ENCODE results near the gene PRIMA1. TPM values are rescaled to one million over a fixed set of nuclear protein-coding genes. Genes with fewer than 3 reads are reported as not detected.

Gene PRIMA1
- polyA plus RNA-seq, 3 donors = not detected

GRCh38 chr14:93794756-93795155 lies 6.5 kb upstream of the PRIMA1 start:
- intact Hi-C loops (cut with micrococcal nuclease) = no loop called here
- H3K4me1 Mint-ChIP-seq = no peaks in the 10 kb centered on the region
- no peaks in the 10 kb centered on the region for H3K36me3 ChIP-seq (replicated peaks in 1 of 2; ENCODE audit: control insufficient read depth in 1 of 2, insufficient read depth in 2 of 2, low read length in 2 of 2)
- H3K9me3 Mint-ChIP-seq = peaks cover 0 to 6% (median 1%) of the 10 kb centered on the region in 7 donors
- no peak overlapping the region for H3K27ac Mint-ChIP-seq
- H3K79me2 ChIP-seq (ENCODE audit: insufficient read depth, low read length) = no peaks in the 10 kb centered on the region
- TF ChIP-seq CTCF (IDR thresholded peaks at IDR 0.05) = no peak
- no peak overlapping the region for H2AFZ ChIP-seq (ENCODE audit: insufficient read depth, low read depth, low read length, poor library complexity, severe bottlenecking)
- peaks cover 0 to 9% of the 10 kb centered on the region in 2 donors for H3K9me3 ChIP-seq (replicated peaks in 1 of 2; ENCODE audit: control insufficient read depth in 1 of 2, insufficient read depth in 1 of 2, low read length in 2 of 2)
- no peaks in the 10 kb centered on the region for H3K36me3 Mint-ChIP-seq
- H3K27ac ChIP-seq (ENCODE audit: low read depth in 1 of 2, low read length in 2 of 2) = no peak overlapping the region
- no peak for DNase-seq
- H3K4me1 ChIP-seq (ENCODE audit: control insufficient read depth in 1 of 2, insufficient read depth in 2 of 2, low read length in 2 of 2) = no peaks in the 10 kb centered on the region
- H3K9ac ChIP-seq (ENCODE audit: insufficient read depth, low read length, poor library complexity, severe bottlenecking) = no peak overlapping the region
- H3K4me3 Mint-ChIP-seq = no peak overlapping the region
- peaks cover 11 to 12% of the 10 kb centered on the region in 2 donors for H3K27me3 ChIP-seq (ENCODE audit: control insufficient read depth in 2 of 2, insufficient read depth in 2 of 2, low read length in 2 of 2)
- H3K4me3 ChIP-seq (replicated peaks in 1 of 3; ENCODE audit: low read depth in 2 of 3, low read length in 3 of 3) = no peak overlapping the region
- no peak overlapping the region for H3K4me2 ChIP-seq (replicated peaks; ENCODE audit: extremely low read depth, low read length, poor library complexity, severe bottlenecking)
- WGBS (ENCODE audit: insufficient coverage) = 92% methylated on average over 3 of the region's 5 CpGs
- H4K20me1 ChIP-seq (ENCODE audit: insufficient read depth, low read length) = no peaks in the 10 kb centered on the region
- H3K27me3 Mint-ChIP-seq (ENCODE audit: low read depth in 3 of 3) = peaks cover 22 to 30% (median 22%) of the 10 kb centered on the region in 3 donors

GRCh38 chr14:93793555-93794324 lies 5.5 kb upstream of the PRIMA1 start:
- H3K9me3 Mint-ChIP-seq = peaks cover 0 to 8% (median 1%) of the 10 kb centered on the region in 7 donors
- no peak overlapping the region for H2AFZ ChIP-seq (ENCODE audit: insufficient read depth, low read depth, low read length, poor library complexity, severe bottlenecking)
- 88% methylated on average over 6 of the region's 10 CpGs for WGBS (ENCODE audit: insufficient coverage)
- H3K9ac ChIP-seq (ENCODE audit: insufficient read depth, low read length, poor library complexity, severe bottlenecking) = no peak overlapping the region
- no peaks in the 10 kb centered on the region for H3K4me1 Mint-ChIP-seq
- no peak for TF ChIP-seq CTCF (IDR thresholded peaks at IDR 0.05)
- no peak overlapping the region for H3K4me3 ChIP-seq (replicated peaks in 1 of 3; ENCODE audit: low read depth in 2 of 3, low read length in 3 of 3)
- H3K27ac ChIP-seq (ENCODE audit: low read depth in 1 of 2, low read length in 2 of 2) = no peak overlapping the region
- no peak overlapping the region for H3K4me2 ChIP-seq (replicated peaks; ENCODE audit: extremely low read depth, low read length, poor library complexity, severe bottlenecking)
- no peaks in the 10 kb centered on the region for H3K79me2 ChIP-seq (ENCODE audit: insufficient read depth, low read length)
- H3K4me3 Mint-ChIP-seq = no peak overlapping the region
- H3K4me1 ChIP-seq (ENCODE audit: control insufficient read depth in 1 of 2, insufficient read depth in 2 of 2, low read length in 2 of 2) = no peaks in the 10 kb centered on the region
- DNase-seq = no peak
- peaks cover 19% of the 10 kb centered on the region in 2 donors for H3K27me3 ChIP-seq (ENCODE audit: control insufficient read depth in 2 of 2, insufficient read depth in 2 of 2, low read length in 2 of 2)
- H4K20me1 ChIP-seq (ENCODE audit: insufficient read depth, low read length) = no peaks in the 10 kb centered on the region
- H3K27ac Mint-ChIP-seq = peak overlapping the region in 1 of 7 donors; percentile 70
- H3K27me3 Mint-ChIP-seq (ENCODE audit: low read depth in 3 of 3) = peaks cover 28 to 40% (median 32%) of the 10 kb centered on the region in 3 donors
- no peaks in the 10 kb centered on the region for H3K36me3 Mint-ChIP-seq
- H3K9me3 ChIP-seq (replicated peaks in 1 of 2; ENCODE audit: control insufficient read depth in 1 of 2, insufficient read depth in 1 of 2, low read length in 2 of 2) = peaks cover 0 to 16% of the 10 kb centered on the region in 2 donors
- intact Hi-C loops (cut with micrococcal nuclease) = no loop called here
- no peaks in the 10 kb centered on the region for H3K36me3 ChIP-seq (replicated peaks in 1 of 2; ENCODE audit: control insufficient read depth in 1 of 2, insufficient read depth in 2 of 2, low read length in 2 of 2)
